OCI-M1 (cell line): ENCODE data around the gene JPH4.
A peak's percentile ranks its signal among the peaks of the same experiment; 100 is the strongest.

Source experiments
- DNase-seq: peaks from one replicate; lab custom pipeline; 2025; lab: John Stamatoyannopoulos, UW

Gene JPH4

DNA sequence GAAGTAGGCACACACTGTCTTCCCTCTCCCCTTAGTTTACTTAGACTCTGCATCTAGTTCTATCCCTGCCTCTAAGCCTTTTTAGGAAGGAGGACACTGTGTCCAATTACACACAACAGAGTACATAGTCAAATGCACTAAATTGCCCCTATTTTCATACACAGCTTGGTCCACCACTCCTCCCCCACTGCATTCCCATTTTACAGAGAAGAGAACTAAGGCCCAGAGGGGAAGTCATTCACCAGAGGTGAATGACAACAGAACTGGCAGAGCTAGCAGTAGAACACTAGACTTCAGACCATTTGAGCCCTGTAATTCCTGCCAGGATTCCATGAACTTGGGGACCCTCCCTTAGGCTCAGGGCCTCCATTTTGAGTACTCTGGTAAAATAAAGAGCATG lies 1.1 kb upstream of the JPH4 start:
- no peak for DNase-seq

DNA sequence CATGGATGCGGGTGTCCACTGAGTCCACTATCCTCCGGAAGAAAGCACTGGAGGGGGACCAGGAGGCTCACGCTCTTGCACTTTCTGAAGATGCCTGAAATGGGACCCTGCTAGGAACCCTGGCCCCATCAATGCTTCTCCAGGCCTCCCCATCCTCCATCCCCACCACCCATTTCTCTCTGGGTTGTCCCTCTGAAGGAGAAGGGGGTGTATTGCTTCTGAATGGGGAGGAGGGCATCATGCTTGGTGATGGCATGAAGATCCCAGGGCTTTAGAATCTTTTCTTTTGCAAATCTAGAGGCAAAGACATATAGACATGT lies 681 bp upstream of the JPH4 start:
- no peak for DNase-seq

GRCh38 chr14:23577710-23578392 lies 739 bp downstream of the JPH4 start:
- DNase-seq = no peak

DNA sequence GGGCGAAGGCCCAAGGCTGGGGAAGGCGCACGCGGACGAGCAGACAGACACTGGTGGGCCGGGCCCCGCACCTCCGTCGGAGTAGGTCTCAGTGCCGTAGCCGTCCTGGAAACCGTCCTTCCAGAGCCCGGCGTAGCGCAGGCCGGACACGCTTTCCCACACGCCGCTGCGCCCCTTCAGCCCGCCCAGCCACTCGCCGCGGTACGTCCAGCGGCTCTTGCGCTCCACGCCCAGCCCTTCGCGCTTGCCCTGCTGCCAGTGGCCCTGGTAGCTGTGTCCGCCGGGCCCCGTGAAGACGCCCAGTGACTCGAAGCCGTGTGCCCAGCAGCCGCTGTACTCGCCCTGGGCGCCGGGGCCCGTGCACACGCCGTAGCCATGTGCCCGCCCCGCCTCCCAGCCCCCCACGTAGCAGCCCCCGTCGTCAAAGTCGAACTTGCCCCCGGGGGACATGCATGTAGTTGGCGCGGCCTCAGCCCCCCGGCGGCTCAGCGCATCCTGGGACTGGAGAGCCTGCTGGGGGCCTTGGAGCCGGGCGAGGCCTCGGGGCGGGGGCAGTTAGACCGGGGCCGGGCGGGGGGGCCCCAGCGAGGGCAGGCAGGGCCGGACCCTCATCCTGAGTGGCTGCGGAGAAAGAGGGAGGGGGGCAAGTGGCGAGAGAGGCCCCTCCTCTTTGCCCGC lies 1.4 kb downstream of the JPH4 start:
- DNase-seq = no peak

DNA sequence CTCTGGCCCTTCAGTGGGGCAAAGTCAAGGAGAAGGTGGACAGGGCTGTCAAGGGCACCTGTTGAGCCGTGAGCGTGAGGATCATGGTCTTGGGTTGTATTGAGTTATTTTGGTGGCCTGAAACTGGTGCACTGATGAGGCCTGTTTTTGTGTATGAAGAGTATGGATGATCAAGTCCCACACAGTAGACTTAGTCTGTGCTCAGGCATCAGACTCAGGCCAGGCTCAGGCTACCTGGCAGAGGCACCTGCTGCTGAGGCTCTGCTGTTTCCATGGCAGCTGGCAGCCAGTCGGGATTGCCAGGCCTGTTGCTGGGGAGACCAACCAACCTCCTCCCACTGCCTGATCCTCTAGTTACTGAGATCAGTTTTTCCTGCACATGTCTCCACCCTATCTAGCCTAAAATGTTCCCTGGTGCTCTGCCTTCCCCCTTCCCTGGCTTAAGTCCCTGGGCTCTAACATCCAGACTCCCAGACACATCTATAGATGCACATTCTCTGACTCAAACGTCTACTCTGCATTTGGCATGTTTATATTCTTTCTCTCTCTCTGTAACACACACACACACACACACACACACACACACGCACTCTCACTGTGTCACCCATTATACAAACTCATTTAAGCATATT lies 5.1 kb downstream of the JPH4 start:
- no peak for DNase-seq

- peak; percentile 73 for DNase-seq
These were observed 5.8 kb downstream of the JPH4 start for GRCh38 chr14:23572836-23573235.

DNA sequence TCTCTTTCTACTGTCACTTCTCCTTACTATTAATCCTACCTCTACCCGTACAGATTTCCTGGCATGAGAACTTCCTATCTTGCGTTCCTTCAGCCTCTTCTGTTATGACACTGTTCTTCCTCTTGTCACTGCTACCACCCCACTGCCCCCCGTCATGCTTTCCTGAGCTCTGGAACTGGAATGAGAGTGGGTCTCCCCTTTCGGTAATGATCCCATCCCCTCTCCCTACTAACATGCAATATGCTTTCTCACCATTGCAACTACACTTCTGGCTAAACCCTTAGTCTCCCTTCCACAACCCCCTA lies 6.1 kb downstream of the JPH4 start:
- no peak for DNase-seq

DNA sequence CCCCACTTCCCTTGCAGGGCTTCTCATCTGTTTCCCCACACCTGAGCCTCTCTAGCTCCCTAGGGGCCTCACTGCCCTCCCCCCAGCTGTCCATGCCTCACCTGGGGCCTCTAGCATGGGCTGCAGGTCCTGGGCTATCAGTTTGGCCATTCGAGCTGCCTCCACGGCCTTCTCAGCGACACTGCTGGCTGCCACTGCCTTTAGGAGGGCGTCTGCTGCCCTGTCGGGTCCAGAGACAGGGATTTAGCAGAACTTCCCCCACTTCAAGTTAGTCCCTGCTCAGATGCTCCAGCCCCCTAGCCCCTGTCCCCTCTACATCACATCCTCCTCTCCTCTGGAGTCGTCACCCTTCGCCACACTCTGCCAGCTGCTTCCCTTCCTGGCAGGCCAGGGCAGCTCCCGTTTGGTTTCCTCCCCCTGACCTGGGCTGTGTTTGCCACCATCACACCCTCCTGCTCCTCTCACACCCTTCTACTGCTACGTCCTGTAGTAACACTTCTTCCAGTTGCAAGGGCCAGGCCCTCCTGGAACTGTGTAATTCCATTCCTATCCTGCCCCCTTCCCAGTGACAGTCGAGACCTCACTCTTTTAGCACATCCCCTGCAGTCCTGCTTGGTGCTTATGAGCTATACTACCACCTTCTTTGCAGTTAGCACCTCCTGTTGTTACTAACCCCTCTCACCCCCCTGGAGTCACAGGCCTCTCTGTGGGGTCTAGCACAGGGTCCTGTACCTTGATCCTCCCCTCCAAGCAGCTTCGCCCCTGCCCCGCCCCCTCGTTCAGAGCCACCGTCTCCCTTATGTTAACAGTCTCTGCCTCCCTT lies 6.7 kb downstream of the JPH4 start:
- no peak for DNase-seq

GRCh38 chr14:23570806-23571483 lies 7.6 kb downstream of the JPH4 start:
- DNase-seq = no peak

- no peak for DNase-seq
These were observed 9.0 kb downstream of the JPH4 start for GRCh38 chr14:23569443-23570151.

- peak; percentile 64 for DNase-seq
These were observed 9.8 kb downstream of the JPH4 start for GRCh38 chr14:23568600-23569331.

DNA sequence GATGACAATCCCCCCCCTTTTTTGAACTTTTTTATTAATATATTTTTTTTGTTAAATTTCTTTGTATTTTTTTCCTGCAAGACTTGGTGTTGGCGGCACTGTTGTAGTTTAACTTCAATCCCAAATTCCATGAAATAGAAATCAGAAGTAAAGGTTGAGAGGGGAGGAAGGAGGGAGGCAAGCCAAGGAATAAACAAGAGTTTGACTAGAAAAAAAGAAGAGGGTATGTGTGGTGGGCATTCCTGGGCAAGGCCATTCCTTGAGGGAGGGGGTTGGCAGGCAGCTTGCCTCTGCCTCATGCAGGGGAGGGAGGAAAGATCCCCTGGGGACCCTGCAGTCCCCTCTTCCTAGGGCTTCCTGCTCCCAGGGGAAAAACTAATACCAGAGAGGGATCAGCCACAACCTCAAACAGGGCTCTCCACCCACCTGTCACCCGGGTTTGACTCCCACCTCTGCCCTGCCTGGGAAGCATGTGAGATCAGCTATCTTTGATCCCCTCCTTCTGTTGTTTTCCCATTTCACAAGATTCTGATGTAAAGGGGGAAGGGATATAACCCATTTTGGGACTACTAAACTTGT lies 10.5 kb downstream of the JPH4 start:
- no peak for DNase-seq

DNA sequence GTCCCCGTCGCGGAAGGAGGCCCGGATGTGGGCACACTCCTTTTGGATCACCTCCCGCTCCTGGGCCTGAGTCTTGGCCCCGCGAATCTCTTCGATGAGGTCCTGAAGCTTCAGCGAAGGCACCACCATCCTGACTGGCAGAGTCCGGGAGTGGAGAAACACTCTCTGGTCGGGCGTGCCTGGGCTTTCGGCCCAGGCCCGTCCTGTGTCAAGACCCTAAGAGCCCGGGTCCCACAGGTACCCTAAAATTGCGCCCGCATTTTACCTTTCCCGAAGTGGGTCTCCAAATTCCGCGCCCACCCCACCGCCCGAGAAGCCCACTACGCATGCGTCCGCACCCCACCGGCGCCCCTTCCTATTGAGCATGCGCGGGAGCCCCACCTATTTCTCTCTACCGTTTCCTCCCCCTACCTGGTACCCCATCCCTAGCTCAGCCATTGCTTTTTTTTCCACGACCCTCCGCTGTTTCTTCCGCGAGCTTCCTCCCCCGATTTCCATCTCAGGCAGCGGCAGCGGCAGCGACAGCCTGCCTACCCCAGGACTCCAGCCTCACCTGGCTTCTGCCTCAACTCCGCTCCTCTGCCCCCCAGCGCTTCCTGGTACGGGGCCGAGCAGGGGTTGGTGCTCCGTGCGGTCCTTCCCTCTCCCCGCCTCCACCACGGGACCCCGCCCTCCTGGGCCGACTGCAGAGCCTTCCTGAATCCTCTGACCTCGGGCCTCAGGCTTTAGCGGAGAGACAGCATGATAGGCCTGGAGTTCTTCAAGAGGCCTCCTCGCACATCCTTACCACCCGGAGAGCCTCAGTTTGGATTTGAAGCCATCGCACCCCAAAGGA lies 11.2 kb downstream of the JPH4 start, which contains the start of gene AP1G2:
TSS of gene AP1G2 (minus strand) at position 606 of the 835 bp plus-strand sequence. CDS start at position 129, 477 bp downstream.
- peak; percentile 91 for DNase-seq

DNA sequence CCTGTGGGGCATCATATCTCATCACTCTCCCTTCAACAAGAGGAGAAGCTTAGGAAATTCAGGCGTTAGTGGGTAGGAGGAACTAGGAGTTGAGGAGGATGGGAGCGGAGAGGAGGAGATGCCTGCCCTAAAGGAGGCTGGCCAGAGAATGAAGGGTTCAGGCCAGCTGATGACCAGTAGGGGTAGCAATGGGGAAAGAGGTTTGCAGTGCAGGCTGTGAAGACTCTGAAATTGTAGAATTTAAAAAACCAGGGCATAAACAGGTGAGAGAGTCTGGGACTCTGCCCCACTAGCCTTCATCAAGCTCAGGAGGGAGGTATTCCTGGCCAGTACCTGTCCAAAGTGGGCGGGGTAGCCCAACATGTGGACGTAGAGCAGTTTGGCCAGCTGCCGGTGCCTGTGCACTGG lies 11.8 kb downstream of the JPH4 start:
- peak; percentile 42 for DNase-seq

DNA sequence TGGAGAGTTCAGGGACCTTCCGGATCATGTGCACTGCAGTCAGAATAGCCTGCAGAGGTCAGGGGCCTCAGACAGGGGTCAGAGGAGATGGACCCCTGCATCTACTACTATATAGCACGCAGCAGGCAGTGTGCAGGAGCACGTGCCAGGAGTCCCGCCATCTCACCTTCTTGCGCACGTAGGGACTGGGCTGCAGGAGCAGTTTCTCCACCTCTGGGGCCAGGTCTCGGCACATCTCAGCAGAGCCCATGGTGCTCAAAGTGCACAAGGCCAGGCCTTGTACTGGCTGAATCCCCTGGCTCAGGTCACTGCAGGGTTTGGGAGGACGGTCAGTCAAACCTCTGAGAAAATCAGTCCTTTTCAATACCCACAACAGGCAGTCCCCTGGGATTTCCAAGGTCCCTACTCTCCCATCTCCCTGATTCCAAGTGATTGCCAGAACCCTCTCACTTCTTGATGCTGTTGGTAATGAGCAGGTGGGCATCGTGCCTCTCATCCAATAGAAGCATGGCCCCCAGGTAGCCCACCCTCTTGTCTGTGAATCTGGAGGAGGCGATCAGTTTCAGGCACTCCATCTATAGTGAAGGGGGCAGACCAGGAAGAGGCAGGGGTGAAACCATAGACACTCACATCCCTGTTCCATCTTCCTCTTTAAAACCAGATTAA lies 12.3 kb downstream of the JPH4 start:
- DNase-seq = no peak

- no peak for DNase-seq
These were observed 13.0 kb downstream of the JPH4 start for GRCh38 chr14:23565626-23566025.

- DNase-seq = no peak
These were observed 13.7 kb downstream of the JPH4 start for GRCh38 chr14:23564876-23565275.

DNA sequence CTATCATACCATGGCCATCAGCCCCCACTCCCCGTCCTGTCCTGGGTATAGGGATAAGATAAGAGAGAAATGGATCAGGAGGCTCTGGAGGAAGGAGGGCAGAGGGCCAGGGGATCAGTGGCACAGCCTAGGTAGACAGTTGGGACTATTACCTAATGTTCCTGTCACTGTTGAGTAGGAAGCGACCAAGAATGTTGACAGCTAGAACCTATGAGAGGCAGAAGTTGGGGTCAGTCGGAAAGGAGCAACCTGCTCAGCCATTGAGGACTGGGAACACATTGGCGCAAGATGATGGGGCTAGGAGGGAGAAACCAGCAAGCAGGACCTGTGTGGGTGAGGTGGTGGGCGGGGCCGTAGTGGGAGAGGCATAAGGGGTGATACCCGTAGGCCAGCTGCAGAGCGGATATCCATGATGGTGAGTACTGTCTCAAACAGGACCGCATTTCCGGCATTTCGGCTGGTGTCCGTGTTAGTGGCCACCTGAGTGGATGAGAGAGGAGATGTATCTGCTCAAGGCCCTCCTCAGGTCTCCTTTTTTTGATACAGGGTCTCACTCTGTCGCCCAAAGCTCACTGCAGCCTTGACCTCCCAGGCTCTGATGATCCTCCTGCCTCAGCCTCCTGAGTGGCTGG lies 14.3 kb downstream of the JPH4 start:
- DNase-seq = no peak
